Natural killer cell treated with Interleukin-12 subunit alpha and Interleukin-12 subunit beta and Interleukin-15 and Interleukin-18, amount 100 ng/mL, for 72 hours (primary cell): ENCODE data around the gene DYNLT4. TPM values are rescaled to one million over a fixed set of nuclear protein-coding genes. Genes with fewer than 3 reads are reported as not detected.
A peak's percentile ranks its signal among the peaks of the same experiment; 100 is the strongest.

ENCODE experiments used
- ATAC-seq, 2 donors: fragments of 150-1000 bp; cut with Tn5 transposase in 1 of 2; sonication (Bioruptor Pico), chemical (Tn5 transposase) in 1 of 2; 2 replicates each; pipeline ENCODE4 v1.10.0; 2021
- DNase-seq: peaks from one replicate; pipeline ENCODE4 v3.0.0; 2022; ENCODE audit warnings: low spot score
- H3K27ac Mint-ChIP-seq, 2 donors: 1 replicate in 1 of 2; 2 replicates in 1 of 2; pipeline ENCODE4 v1.8.0; 2022; ENCODE audit warnings: mixed read lengths in 2 of 2, mild to moderate bottlenecking in 1 of 2, moderate library complexity in 1 of 2
- H3K27me3 Mint-ChIP-seq, 2 donors: 1 replicate in 1 of 2; 2 replicates in 1 of 2; pipeline ENCODE4 v1.8.0; 2022; ENCODE audit warnings: mixed read lengths in 2 of 2
- H3K36me3 Mint-ChIP-seq: one replicate; pipeline ENCODE4 v1.8.0; 2022; ENCODE audit warnings: mixed read lengths
- H3K4me1 Mint-ChIP-seq, 2 donors: 1 replicate in 1 of 2; 2 replicates in 1 of 2; pipeline ENCODE4 v1.8.0; 2022; ENCODE audit warnings: low read depth in 2 of 2, mixed read lengths in 2 of 2, mild to moderate bottlenecking in 1 of 2
- H3K4me3 Mint-ChIP-seq: one replicate; pipeline ENCODE4 v1.8.0; 2022; ENCODE audit warnings: mixed read lengths
- H3K9me3 Mint-ChIP-seq: 2 replicates; pipeline ENCODE4 v1.8.0; 2022; ENCODE audit warnings: mixed read lengths
- total RNA-seq, 2 donors: library from RNA; stranded (reverse); gene quantifications; one replicate each; pipeline ENCODE4 v1.2.3, GENCODE V29; 2022

Gene DYNLT4
- total RNA-seq, 2 donors from 2014 or later, result not detected

- H3K9me3 Mint-ChIP-seq, result no peaks in the 10 kb centered on the region
- DNase-seq, result no peak
- H3K27me3 Mint-ChIP-seq, result no peaks in the 10 kb centered on the region
- peak; percentile 53 to 62 for ATAC-seq
- peaks cover 4 to 5% of the 10 kb centered on the region in 2 donors for H3K4me1 Mint-ChIP-seq
- H3K36me3 Mint-ChIP-seq, result peaks cover 5% of the 10 kb centered on the region
- H3K27ac Mint-ChIP-seq, result peak overlapping the region in 1 of 2 donors; percentile 75
- no peak overlapping the region for H3K4me3 Mint-ChIP-seq
Measured at GRCh38 chr1:44757420-44757819, 49.7 kb downstream of the DYNLT4 start.

Other genes with a start within 250 kb of the DYNLT4 start
- 1 to 10 TPM; 2.8 to 3.8 TPM for gene TMEM53, start 132.9 kb downstream of the DYNLT4 start, total RNA-seq
- gene ARMH1, start 132.6 kb downstream of the DYNLT4 start, total RNA-seq, result 1 to 10 TPM; 1.8 to 8.7 TPM
- not detected for gene RNU5D-1, start 76.2 kb downstream of the DYNLT4 start, total RNA-seq
- 10 to 100 TPM; 44.5 to 97.0 TPM for gene KIF2C, start 67.5 kb downstream of the DYNLT4 start, total RNA-seq
- gene RPS8, start 31.8 kb downstream of the DYNLT4 start, total RNA-seq, result 1,000 to 10,000 TPM; 1,070 to 1,127 TPM
- under 1 TPM in 1 of 2 donors, not detected in 1; 0.47 TPM for gene BEST4, start 19.2 kb downstream of the DYNLT4 start, total RNA-seq
- gene PLK3, start 7.0 kb downstream of the DYNLT4 start, total RNA-seq, result 10 to 100 TPM; 27.4 to 64.3 TPM
- 1 to 10 TPM; 1.7 to 6.4 TPM for gene BTBD19, start 1.2 kb upstream of the DYNLT4 start, total RNA-seq
- 1 to 10 TPM; 1.9 TPM for gene PTCH2, start 35.9 kb upstream of the DYNLT4 start, total RNA-seq
- 10 to 100 TPM; 37.6 to 60.9 TPM for gene EIF2B3, start 179.2 kb upstream of the DYNLT4 start, total RNA-seq
- gene HECTD3, start 204.0 kb upstream of the DYNLT4 start, total RNA-seq, result 10 to 100 TPM; 39.0 to 42.8 TPM
- gene UROD, start 204.9 kb upstream of the DYNLT4 start, total RNA-seq, result 100 to 1,000 TPM in 1 of 2 donors, 10 to 100 TPM in 1; 72.5 to 109 TPM